NCI-H2081 treated with DMSO at 0.1 percent for 48 hours (cell line): ENCODE measurements around the gene DYNC2H1.

Source experiments
- DNase-seq: peaks from one replicate; lab custom pipeline; 2025; lab: John Stamatoyannopoulos, UW

Gene DYNC2H1

DNA sequence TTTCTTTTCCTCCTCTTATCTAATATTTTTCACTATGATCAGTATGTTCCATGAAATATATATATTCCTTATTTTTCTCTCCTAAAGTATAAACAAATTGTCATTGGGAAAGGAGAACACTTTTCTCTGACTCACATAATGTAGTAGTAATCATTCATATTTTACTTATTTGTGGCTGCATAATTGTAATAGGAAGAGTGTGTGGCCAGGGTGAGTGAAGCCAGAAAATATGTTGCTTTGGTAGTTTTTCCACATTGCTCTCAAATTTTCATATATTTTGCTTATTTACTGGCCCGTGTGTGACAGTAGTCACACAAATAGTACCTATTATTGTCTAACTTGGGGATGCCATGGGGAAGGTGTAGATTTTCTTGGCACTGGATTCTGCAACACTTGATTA is 172.1 kb downstream of the DYNC2H1 start:
- no peak for DNase-seq

DNA sequence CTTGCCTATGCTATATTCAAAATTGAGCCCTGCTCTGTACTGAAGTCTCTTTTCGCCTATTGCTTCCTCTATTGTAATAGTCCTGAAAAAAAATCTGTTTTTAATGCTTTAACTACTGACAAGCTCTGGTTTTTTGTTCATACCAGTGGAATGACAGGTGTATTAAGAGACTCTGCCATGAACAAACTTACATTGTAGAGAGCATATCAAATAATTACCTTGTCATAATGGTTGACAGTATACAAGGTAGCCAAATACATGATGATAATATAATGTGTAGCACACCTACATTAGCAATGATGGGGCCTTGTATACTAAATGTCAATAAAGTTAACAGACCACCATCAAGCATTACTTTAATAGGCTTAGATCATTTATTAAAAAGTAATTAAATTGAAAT is 175.0 kb downstream of the DYNC2H1 start:
- no peak for DNase-seq

DNA sequence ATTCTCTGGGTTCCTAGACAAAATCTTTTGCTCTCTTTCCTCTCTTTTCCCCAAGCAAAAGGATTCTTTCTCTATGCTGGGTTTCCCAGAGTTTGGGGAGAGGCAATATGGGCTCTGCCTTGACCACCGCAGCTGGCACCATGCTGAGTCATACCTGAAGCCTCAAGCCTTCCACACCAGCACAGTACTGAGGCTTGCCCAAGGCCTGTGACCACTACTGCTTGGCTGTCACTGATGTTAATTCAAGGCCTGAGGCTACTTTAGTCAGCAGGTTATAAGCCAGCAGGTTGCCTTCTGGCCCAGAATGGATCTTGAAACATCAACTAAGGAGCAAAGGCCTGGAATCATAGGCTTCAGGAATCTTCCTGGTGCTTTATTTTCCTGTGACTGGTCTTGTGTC is 185.3 kb downstream of the DYNC2H1 start:
- no peak for DNase-seq

GRCh38 chr11:103295704-103296103 is 186.5 kb downstream of the DYNC2H1 start:
- DNase-seq = no peak

GRCh38 chr11:103297900-103298299 is 188.7 kb downstream of the DYNC2H1 start:
- no peak for DNase-seq

GRCh38 chr11:103315248-103315647 is 206.0 kb downstream of the DYNC2H1 start:
- DNase-seq = no peak

DNA sequence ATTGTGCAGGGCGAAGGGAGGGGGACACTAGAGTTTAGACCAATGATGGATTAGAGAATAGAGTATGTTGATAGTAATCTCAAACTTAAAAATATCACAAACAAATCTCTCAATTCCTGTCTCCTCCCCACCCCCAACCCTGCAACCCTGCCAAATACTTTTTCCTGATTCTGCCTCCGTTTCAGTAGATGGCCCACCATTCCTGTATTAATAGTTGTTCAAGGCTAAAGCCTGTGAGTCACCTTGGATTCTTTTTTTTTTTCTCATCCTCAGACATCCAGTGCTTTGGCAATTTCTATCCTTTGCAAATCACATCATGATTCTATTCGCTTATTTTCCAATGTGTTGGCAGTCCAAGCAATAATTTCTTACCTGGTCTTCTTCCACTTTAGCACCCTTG is 207.9 kb downstream of the DYNC2H1 start:
- DNase-seq = no peak

DNA sequence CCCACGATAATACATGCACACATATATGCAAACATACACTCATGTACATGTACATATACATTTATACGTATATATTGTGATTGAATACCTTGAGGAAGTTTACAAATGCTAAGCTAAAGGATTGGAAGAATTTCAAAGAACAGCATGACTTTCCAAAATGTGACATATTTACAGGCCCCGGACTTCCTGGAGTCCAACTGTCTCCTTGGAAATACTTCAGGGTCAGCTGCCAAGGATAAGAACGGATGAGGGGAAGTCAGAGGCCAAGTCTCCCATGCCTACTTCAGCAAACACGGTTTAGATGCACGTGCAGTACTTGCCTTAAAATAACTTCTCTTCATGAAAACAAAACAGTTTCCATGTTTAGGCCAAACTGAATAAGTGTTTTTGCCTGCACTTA is 213.6 kb downstream of the DYNC2H1 start:
- no peak for DNase-seq

GRCh38 chr11:103325686-103326069 is 216.5 kb downstream of the DYNC2H1 start:
- DNase-seq = no peak

DNA sequence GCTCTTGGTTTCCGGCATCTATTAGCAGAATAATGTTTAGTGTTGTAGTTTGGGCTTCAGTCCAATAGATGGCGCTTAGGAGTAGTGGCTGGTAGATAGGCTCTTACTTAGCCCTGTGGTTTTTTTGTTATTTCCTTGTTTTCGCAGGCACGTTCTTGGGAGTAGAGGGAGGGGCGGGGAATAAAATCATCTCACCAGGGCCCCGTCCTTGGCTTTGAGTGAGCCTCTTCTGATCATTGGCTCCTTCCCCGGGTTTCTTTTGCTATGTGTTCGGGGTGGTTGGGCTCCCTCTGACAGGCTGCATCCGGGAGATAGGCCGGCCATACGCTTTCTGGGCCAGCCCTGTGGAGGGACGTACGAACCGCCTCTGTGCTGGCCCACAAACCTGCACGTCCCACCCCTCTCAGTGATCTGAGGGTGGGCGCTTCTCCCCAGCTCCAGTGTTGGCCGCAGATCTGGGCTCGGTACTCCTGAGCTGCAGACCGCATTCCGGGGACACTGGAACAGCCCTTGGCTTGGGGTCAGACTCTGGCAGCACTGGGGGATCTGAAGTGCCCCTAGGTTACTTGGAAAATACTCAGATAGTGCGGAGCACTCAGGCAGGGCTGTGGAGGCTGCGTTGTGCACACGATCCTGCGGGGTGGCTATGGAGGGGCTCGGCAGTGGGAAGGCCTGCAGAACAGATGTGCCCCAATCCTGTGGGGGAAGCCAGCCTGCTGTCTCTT is 217.0 kb downstream of the DYNC2H1 start:
- DNase-seq = peak; percentile 35

DNA sequence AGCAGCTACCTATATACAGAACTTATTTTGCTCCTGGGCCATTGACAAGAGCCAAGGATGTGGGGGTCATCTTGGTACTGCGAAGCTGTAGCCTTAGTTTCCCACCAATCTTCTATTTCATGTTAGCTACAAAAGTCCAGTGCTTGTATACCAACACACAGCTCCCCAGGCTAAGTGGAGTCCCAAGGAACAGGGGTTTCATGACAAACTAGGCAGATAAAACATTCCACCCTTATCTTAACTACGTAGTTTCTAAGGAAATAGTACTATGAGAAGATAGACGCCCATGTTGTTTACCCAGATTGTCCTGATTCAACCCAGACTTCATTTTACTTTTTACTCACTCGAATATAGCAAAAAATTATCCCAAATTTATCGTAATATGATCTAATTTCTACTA is 218.5 kb downstream of the DYNC2H1 start:
- DNase-seq = no peak

DNA sequence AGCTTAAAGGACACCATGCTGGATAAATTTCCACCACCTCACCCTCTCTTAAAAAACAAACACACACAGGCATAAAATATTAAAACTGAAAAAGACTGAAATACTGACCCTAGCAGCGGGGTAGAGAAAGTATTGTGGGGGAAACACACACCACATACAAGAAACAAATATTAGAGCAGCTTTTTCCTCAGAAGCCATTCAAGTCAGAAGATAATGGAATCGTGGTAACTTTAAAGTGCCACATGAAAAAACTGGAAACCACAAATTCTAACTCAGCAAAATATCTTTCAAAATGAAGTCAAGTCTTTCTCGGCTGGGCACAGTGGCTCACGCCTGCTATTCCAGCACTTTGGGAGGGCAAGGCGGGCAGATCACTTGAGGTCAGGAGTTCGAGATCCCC is 223.2 kb downstream of the DYNC2H1 start:
- no peak for DNase-seq

DNA sequence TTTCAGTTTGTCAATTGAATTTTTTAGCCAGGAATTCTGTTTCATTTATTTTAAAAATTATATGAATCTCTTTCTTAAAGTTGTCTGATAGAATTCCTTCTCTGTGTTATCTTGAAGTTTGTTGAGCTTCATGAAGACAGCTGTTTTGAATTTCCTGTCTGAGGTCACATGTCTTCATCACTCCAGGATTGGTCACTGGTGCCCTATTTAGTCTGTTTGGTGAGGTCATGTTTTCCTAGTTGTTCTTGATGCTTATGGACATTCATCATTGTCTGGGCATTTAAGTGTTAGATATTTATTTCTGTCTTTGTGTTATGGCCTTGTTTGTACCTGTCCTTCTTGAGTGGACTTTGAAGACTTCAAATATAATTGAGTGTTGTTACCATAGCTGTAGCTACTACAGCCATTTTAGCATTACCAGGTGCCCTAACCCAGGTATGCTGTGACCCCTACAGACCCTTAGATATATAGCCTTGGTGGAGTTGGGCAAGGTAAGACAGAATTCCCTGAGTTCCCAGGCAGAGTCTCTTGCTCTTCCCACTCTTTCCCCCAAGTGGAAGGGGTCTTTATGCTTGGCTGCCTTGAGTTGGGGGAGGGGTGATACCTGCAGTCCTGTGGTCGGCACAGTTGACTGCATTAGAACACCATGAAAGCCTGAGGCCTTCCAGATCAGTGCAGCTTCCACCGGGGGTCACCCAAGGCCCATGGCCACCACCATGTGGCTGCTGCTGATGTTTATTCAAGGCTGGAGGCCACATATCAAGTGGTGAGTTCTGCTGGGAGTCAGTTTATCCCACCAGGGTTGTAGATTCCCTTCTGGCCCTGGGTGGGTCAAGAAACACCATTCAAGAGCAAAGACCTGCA is 229.6 kb downstream of the DYNC2H1 start:
- no peak for DNase-seq

DNA sequence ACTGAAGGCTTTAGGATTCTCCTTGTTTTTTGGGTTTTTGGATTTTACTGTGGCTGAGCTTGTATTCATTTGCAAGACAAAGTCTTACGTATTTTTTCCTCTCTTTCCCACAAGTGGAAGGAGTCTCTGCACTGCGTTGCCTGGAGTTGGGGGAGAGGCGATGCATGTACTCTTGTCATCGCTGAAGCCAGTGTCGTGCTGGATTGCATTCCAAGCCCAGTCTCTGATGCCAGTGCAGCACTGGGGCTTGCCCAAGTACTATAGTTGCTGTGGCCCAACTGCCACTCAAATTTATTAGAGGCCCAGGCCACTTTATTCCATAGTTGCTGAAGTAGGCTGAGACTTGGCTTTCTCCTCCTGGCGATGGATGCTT is 230.2 kb downstream of the DYNC2H1 start:
- no peak for DNase-seq

GRCh38 chr11:103340956-103341355 is 231.7 kb downstream of the DYNC2H1 start:
- no peak for DNase-seq

DNA sequence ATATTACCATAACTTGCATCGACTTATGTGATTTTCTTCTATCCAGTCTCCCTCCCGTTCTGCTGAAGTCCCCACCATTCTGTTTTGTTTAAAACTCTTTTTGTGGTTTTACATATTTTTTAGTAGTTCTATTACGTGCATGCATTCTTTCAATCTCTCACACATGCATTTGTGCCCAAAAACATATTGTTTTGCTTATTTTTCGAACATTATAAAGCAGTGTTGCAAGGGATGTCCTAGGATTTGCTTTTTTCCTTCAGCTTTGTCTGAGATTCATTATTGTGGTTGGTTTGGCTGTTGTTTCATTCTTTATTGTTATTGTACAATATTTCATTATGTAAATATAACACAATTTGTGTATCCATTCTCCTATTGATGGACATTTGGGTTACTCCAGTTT is 235.7 kb downstream of the DYNC2H1 start:
- no peak for DNase-seq

DNA sequence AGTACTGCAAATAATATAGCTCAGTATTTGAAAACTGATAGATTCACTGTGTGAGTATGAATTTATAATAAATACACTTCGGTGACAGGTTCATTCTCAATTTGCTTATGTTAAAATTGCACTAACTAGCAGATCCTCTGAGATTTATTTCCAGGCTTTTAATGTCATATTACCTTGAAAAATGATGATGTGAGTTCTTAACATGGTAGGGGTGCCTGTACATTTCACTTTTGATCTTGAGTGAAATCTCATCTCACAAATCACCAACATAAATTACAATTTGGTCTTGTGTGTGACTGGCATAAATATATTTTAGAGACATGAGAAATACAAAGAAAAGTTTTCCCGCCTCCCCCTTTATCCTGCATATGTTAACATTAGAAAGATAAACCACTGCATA is 240.4 kb downstream of the DYNC2H1 start:
- no peak for DNase-seq

DNA sequence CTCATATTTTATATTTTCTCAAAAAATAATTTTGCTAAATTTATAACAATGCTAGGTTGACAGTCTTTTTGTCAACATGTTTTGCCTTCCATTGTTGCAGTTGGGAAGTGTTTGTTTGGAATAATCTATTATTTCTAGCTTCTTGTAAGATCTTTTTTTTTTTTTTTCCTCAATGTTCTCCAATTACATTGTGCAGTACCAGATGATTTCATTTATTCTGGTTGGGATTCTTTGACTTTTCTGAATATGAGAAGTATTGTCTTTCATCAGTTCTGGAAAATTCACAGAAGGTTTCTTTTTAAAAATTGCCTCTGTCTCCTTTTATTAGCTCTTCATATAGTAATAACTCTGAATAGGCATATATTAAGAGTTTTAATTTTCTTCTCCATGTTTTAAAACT is 245.4 kb downstream of the DYNC2H1 start:
- no peak for DNase-seq

GRCh38 chr11:103358251-103358650 is 249.0 kb downstream of the DYNC2H1 start:
- no peak for DNase-seq

DNA sequence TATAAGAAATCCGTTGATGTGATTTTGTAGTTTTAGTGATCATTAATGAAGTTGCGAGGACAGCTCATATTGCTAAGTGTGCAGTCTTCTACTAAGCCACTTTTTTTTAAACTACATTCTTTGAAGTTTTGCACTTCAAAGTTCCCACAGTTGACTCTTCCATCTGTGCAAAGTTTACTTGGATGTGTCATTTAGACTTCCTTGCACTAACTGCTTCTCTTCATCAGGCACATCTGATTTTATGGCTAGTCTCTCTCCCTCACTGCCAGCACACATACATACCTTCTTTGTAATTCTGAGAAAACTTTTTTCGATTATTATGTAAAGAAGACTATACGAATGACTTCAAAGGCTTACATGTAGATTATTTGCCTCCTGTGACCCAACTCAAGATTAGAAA is 250.0 kb downstream of the DYNC2H1 start:
- no peak for DNase-seq

GRCh38 chr11:103364687-103365086 is 255.5 kb downstream of the DYNC2H1 start:
- no peak for DNase-seq

DNA sequence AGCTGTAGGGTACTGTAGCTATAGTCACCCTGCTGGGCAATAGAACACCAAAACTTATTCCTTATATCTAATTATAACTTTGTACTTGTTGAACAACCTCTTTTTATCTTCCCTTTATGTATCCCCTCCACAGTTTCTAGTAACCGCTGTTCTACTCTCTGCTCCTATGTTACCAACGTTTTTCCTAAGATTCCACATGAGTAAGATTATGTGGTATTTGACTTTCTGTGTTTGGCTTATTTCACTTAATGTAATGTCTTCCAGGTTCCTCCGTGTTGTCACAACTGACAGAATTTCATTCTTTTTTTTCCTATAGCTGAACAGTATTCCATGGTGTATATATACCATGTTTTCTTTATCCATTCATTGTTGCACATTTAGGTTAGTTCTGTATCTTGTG is 258.4 kb downstream of the DYNC2H1 start:
- no peak for DNase-seq

DNA sequence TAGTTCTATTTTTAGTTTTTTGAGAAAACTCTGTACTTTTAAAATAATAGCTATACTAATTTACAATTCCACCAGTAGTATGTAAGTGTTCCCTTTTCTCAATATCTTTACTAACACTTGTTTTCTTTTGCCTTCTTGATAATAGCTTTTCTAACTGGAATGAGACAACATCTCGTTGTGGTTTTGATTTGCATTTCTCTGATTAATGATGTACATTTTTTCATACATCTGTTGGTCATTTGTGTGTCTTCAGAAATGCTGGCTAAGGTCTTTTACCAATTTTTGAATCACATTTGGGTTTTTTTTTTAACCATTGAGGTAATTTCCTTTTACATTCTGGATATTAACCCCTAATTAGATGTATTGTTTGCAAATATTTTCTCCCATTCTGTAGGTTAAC is 258.9 kb downstream of the DYNC2H1 start:
- DNase-seq = no peak

GRCh38 chr11:103370076-103370475 is 260.9 kb downstream of the DYNC2H1 start:
- DNase-seq = no peak
